SK-N-SH treated with all-trans-retinoic acid at 6 μM for 48 hours (cell line): ENCODE measurements around the gene PSMB10.

Experiments used
- ATAC-seq: fragments of 200-7000 bp; cut with Tn5 transposase; 3 replicates; pipeline ENCODE4 v1.9.1; 2020; ENCODE audit warnings: mild to moderate bottlenecking, moderate library complexity
- ARNTL ChIP-seq: fragments of 450-650 bp; formaldehyde crosslinking; IDR thresholded peaks from 2 replicates; pipeline ENCODE4 v1.5.0; 2020; ENCODE audit warnings: low read depth, mild to moderate bottlenecking, moderate library complexity, borderline replicate concordance
- BACH2 ChIP-seq: fragments of 250-450 bp; sonication (Bioruptor Pico); IDR thresholded peaks from 2 replicates; pipeline ENCODE4 v1.9.0; 2021; ENCODE audit warnings: mild to moderate bottlenecking, borderline replicate concordance
- CREB5 ChIP-seq: fragments of 250-450 bp; sonication (Bioruptor Pico); IDR thresholded peaks from 2 replicates; pipeline ENCODE4 v1.5.1; 2020; ENCODE audit warnings: low read depth, mild to moderate bottlenecking, moderate library complexity
- CSDC2 ChIP-seq: fragments of 250-450 bp; sonication (Bioruptor Pico); IDR thresholded peaks from 2 replicates; pipeline ENCODE4 v1.5.0; 2020; ENCODE audit warnings: mild to moderate bottlenecking, moderate library complexity
- CSRNP3 ChIP-seq: fragments of 250-450 bp; sonication (Bioruptor Pico); IDR thresholded peaks from 2 replicates; pipeline ENCODE4 v1.5.1; 2021; ENCODE audit warnings: mild to moderate bottlenecking, moderate library complexity
- ESRRG ChIP-seq: fragments of 250-450 bp; sonication (Bioruptor Pico); IDR thresholded peaks from 2 replicates; pipeline ENCODE4 v1.6.1; 2021; ENCODE audit warnings: mild to moderate bottlenecking
- GLIS3 ChIP-seq: fragments of 250-450 bp; sonication (Bioruptor Pico); IDR thresholded peaks from 2 replicates; pipeline ENCODE4 v1.5.0; 2020; ENCODE audit warnings: mild to moderate bottlenecking, moderate library complexity
- ISL1 ChIP-seq: fragments of 250-450 bp; sonication (Bioruptor Pico); IDR thresholded peaks from 2 replicates; pipeline ENCODE4 v2.1.2; 2022; ENCODE audit warnings: mild to moderate bottlenecking, moderate library complexity
- OSR1 ChIP-seq: fragments of 250-450 bp; sonication (Bioruptor Pico); IDR thresholded peaks from 2 replicates; pipeline ENCODE4 v1.8.0; 2022; ENCODE audit warnings: moderate library complexity, mild to moderate bottlenecking, inconsistent platforms
- PATZ1 ChIP-seq: fragments of 250-450 bp; sonication (Bioruptor Pico); IDR thresholded peaks from 2 replicates; pipeline ENCODE4 v1.8.0; 2020; ENCODE audit warnings: mild to moderate bottlenecking, moderate library complexity, borderline replicate concordance
- POU6F1 ChIP-seq: fragments of 250-450 bp; sonication (Bioruptor Pico); IDR thresholded peaks from 2 replicates; pipeline ENCODE4 v1.8.0; 2021; ENCODE audit warnings: low read depth, mild to moderate bottlenecking, moderate library complexity, borderline replicate concordance
- PPARA ChIP-seq: fragments of 250-450 bp; sonication (Bioruptor Pico); IDR thresholded peaks from 2 replicates; pipeline ENCODE4 v1.5.0; 2020; ENCODE audit warnings: mild to moderate bottlenecking, borderline replicate concordance
- SNAI2 ChIP-seq: fragments of 250-450 bp; sonication (Bioruptor Pico); IDR thresholded peaks from 2 replicates; pipeline ENCODE4 v1.5.0; 2020; ENCODE audit warnings: mild to moderate bottlenecking, moderate library complexity
- TOX ChIP-seq: fragments of 250-450 bp; sonication (Bioruptor Pico); IDR thresholded peaks from 2 replicates; pipeline ENCODE4 v1.8.0; 2021; ENCODE audit warnings: mild to moderate bottlenecking, moderate library complexity, borderline replicate concordance
- TSHZ2 ChIP-seq: fragments of 250-450 bp; sonication (Bioruptor Pico); IDR thresholded peaks from 2 replicates; pipeline ENCODE4 v1.5.0; 2020; ENCODE audit warnings: mild to moderate bottlenecking, moderate library complexity
- ZC3H10 ChIP-seq: fragments of 250-450 bp; sonication (Bioruptor Pico); IDR thresholded peaks from 2 replicates; pipeline ENCODE4 v1.5.1; 2021; ENCODE audit warnings: mild to moderate bottlenecking, moderate library complexity
- ZFP3 ChIP-seq: fragments of 250-450 bp; sonication (Bioruptor Pico); IDR thresholded peaks from 2 replicates; pipeline ENCODE4 v1.5.0; 2020; ENCODE audit warnings: mild to moderate bottlenecking, moderate library complexity
- ZFP30 ChIP-seq: fragments of 450-650 bp; formaldehyde crosslinking; IDR thresholded peaks from 2 replicates; pipeline ENCODE4 v1.5.0; 2022; ENCODE audit warnings: mild to moderate bottlenecking, moderate library complexity
- ZNF565 ChIP-seq: fragments of 450-650 bp; formaldehyde crosslinking; conservative IDR thresholded peaks from 2 replicates; pipeline ENCODE4 v1.5.0; 2020; ENCODE audit warnings: low read depth, mild to moderate bottlenecking, moderate library complexity

The PSMB10 gene

GRCh38 chr16:67963292-67963661 lies 26.6 kb upstream of the PSMB10 start:
- TF ChIP-seq ZFP3 (no peak), TOX (CRISPR knock-in tag) (no peak), ESRRG (CRISPR knock-in tag) (no peak), PATZ1 (no peak), ZFP30 (no peak), TSHZ2 (CRISPR knock-in tag) (no peak), OSR1 (CRISPR knock-in tag) (no peak), PPARA (CRISPR knock-in tag) (no peak), CREB5 (CRISPR knock-in tag) (no peak), ISL1 (no peak), SNAI2 (no peak), BACH2 (no peak), CSRNP3 (CRISPR knock-in tag) (no peak), GLIS3 (no peak), POU6F1 (CRISPR knock-in tag) (no peak)
- ATAC-seq: no peak

GRCh38 chr16:67962135-67962534 lies 25.5 kb upstream of the PSMB10 start:
- TF ChIP-seq TSHZ2 (CRISPR knock-in tag) (no peak), PATZ1 (no peak), TOX (CRISPR knock-in tag) (no peak), CSDC2 (no peak)
- ATAC-seq: no peak

GRCh38 chr16:67961551-67961957 lies 24.9 kb upstream of the PSMB10 start:
- no peak for ATAC-seq
- no peak for TF ChIP-seq ZNF565 (CRISPR knock-in tag)
- no peak for TF ChIP-seq ZC3H10 (CRISPR knock-in tag)
- TF ChIP-seq TOX (CRISPR knock-in tag): no peak
- no peak for TF ChIP-seq GLIS3
- no peak for TF ChIP-seq ARNTL (CRISPR knock-in tag)
- TF ChIP-seq PATZ1: no peak
- TF ChIP-seq ESRRG (CRISPR knock-in tag): no peak
- no peak for TF ChIP-seq TSHZ2 (CRISPR knock-in tag)
